ENCODE results near the gene ACOXL.

Gene ACOXL

GRCh38 chr2:110746586-110747521, 14.5 kb downstream of the ACOXL start:
- no peak for DNase-seq (ENCODE audit: low read depth)
- no peak overlapping the region for H3K4me3 ChIP-seq (ENCODE audit: low read depth, low read length)
- no peak for TF ChIP-seq CTCF (conservative IDR thresholded peaks at IDR 0.05; ENCODE audit: low read depth, low read length)

- no peak overlapping the region for H3K4me3 ChIP-seq (ENCODE audit: low read depth, low read length)
- no peak for DNase-seq (ENCODE audit: low read depth)
- no peak for TF ChIP-seq CTCF (conservative IDR thresholded peaks at IDR 0.05; ENCODE audit: low read depth, low read length)
Observed at GRCh38 chr2:110747522-110748488, 15.4 kb downstream of the ACOXL start.

GRCh38 chr2:110748489-110748867, 16.1 kb downstream of the ACOXL start:
- DNase-seq (ENCODE audit: low read depth), result no peak

GRCh38 chr2:110751642-110752041, 19.3 kb downstream of the ACOXL start:
- no peak overlapping the region for H3K4me3 ChIP-seq (ENCODE audit: low read depth, low read length)

More at GRCh38 chr2:110748489-110748867, 16.1 kb downstream of the ACOXL start:
- no peak for TF ChIP-seq CTCF (conservative IDR thresholded peaks at IDR 0.05; ENCODE audit: low read depth, low read length)
- no peak overlapping the region for H3K4me3 ChIP-seq (ENCODE audit: low read depth, low read length)

GRCh38 chr2:110752871-110753270, 20.5 kb downstream of the ACOXL start:
- no peak for TF ChIP-seq CTCF (conservative IDR thresholded peaks at IDR 0.05; ENCODE audit: low read depth, low read length)
- DNase-seq (ENCODE audit: low read depth), result no peak
- H3K4me3 ChIP-seq (ENCODE audit: low read depth, low read length), result no peak overlapping the region

More at GRCh38 chr2:110751642-110752041, 19.3 kb downstream of the ACOXL start:
- DNase-seq (ENCODE audit: low read depth), result no peak
- TF ChIP-seq CTCF (conservative IDR thresholded peaks at IDR 0.05; ENCODE audit: low read depth, low read length), result no peak

- DNase-seq (ENCODE audit: low read depth), result peak; percentile 24
- peak; percentile 53 for TF ChIP-seq CTCF (conservative IDR thresholded peaks at IDR 0.05; ENCODE audit: low read depth, low read length)
- H3K4me3 ChIP-seq (ENCODE audit: low read depth, low read length), result no peak overlapping the region
Observed at GRCh38 chr2:110755491-110756078, 23.2 kb downstream of the ACOXL start.
